GM21390 (cell line): ENCODE data around the gene CBARP.

Source experiments
- ATAC-seq: cut with Tn5 transposase; IDR thresholded peaks from one replicate; pipeline ENCODE4 v1.9.1; 2021; ENCODE audit not compliant: unreplicated experiment

Gene CBARP

DNA sequence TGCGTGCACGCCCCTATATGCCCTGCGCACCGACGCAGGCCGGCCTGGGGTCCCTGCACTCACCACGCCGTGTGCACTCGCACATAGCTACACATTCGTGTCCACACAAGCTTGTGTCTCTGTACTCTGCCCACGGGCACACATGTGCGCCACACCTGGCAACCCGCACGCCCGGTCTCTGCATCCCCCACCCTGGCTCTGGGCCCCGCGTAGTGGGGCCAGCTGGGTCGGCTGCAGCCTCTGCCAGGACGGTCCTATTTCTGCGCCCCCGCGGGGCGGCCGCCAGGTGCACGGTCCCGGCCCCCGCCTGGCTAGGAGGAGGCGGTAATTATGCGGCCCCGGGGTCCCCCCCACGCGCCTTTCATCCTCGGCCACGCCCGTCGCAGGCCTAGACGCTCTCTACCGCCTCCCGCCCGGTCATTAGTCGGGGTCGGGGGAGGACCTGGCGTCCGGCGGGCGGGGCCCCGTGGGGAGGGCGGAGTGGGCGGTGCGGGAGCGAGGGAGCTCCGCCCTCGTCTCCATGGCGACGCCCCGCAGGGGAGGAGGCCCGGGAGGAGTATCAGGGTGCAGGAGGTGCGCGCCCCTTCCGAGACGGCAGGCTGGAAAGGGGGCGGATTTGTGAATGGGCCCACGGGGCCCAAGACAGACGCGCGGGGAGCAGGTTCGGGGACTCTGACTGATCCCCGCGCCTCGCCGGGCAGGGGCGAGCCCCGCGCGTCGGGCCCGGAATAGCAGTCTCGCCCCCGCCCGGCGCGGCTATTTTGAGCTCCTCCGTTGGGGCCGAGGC, 28.5 kb upstream of the CBARP start:
- peak; percentile 24 for ATAC-seq

DNA sequence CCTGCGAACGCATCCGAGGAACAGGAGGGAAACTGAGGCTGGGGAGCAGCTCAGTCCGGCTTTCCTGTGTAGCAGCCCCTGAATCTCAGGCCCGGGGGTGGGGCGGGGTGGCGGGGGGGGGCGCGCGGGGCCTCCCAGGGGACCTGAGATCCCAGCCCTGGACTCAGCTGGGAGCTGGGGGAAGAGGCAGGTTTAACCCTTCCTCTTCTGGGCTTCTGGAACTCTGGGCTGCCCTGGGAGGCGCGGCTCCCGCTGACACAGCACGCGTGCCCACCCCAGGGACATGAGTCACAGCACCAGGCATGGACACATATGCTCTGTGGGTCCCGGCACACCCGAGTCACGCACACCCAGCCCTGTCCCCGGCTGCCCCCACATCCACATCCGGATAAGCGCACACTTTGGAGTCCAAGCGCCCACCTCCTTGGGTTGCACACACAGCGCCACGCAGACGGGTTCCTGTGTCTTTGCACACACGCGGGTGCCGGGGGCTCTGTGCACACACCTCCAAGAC, 27.9 kb upstream of the CBARP start:
- ATAC-seq, result no peak

DNA sequence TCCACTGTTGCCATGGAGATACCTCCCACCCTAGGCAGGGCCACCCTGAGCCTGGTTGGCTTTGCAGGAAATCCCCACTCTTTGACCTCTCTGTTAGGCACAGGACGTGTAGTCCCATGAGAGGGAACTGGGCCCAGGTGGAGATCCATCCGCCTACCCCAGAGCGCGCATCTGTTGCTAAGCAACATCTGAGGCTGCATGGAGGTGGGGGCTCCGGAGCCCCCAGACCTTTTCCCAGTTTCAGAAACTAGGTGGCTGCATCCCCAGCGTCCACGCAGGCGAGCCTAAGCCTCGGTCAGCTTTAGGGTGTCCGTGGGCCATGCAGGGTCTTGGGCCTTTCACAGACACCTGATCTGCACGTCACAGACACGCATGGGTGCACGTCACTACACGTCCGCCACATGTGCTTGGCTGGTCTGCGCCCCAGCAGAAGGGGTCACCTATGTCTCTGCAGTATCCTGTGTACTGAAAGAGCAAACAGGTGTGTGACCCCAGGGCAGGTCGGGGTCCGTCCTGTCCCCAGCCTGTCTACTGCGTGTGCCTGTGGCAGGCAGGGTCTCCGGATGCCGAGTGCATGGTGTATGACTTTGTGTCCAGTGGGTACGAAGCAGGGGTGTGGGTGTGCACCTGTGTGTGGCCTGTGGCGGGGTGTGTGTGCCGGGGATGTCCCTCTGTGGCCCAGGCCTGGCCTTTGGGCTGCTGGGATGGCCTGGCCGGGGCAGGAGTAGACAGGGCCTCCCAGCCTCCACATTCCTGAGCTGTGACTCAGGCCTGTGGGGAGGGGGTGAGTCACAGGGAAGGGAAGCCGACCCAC, 27.2 kb upstream of the CBARP start:
- no peak for ATAC-seq

DNA sequence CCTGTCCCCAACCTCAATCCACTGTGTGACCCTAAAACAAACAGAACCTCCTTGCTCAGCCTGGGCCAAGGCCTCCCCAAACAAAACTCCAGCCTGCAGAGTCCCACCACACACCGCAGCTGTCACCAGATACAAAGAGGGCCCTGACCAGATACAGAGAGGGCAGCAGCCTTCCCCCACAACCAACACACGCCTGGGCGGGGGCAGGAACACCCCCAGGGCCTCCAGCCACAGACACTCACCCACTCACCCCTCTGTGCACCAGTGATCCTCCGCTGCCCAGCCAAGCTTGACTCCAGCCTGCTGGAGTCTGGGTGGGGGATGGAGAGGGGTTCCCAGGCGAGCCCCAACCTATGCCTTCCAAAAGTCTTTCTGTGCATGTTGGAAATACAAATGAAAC, 25.4 kb upstream of the CBARP start:
- ATAC-seq, result no peak

DNA sequence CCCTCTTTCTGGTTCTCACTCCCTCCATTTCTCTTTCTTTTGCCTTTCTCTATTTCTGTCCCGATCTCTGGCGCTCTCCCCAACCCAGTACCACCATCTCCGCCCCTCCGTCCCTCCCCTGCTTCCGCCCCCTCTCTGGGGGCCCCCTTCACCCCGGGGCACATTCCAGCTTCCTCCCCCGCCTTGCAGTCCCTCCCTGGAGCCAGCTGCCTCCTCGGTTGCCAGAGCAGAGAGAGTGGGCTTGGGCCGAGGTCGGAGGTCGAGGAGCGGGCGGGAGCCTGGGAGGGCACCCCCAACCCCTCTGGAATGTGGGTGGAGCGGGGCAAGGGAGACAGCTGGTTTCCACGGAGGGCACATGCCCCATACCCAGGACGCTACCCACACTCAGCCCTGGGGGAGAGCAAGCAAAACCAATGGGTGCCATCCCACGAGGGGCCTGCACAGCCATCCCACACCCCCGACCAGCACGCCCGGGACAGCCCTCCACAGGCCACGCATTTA, 24.9 kb upstream of the CBARP start:
- no peak for ATAC-seq

DNA sequence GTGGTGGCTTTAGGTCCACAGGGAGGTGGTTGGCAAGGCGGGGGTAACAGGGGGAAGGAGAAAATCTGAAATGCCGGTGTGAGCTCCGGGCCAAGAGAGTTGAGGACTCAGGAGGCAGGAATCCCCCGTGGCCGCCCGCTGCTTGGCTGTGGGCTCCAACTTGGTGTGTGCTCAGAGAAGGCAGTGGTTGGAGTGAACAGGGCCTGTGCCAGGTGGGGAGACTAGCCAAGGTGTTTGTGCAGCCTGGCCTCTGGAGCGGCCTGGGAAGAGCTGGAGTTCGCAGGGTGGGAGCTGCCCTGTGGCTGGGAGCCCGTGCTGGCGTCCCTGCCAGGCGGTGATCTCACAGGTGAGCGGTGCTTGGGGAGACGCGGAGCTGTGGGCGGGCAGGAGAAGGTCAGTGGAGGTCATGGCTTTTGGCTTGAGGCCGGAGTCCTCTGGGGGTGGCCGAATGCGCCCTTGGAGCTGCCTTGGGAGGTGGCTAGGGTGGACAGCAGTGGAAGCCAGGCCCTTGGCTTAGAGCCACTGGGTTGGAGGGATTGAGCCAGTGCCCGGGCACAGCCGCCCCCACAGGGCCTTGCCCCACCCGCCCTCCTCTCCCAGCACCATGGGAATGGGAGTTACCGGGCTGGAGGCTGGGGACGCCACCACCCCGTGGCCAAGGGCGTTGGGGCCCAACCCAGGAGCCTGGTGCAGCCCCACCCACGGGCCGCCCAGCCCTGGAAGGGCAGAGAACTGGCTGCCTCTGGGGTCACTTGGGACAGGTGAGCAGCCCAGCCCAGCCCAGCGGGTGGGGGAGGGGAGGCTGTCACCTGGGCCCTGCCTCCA, 24.2 kb upstream of the CBARP start:
- no peak for ATAC-seq

DNA sequence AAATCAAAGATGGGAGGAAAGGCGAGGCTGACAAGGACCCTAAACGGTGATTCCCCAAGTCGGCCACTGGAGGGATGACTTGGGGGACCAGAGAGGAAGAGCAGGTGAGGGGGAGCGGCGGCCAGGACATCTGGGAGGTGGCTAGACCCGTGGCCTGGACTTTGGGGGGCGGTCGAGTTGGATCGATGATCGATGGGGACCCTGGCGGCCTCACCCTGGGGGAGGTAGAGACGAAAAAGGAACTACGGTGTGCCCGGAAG, 23.7 kb upstream of the CBARP start:
- ATAC-seq, result no peak

DNA sequence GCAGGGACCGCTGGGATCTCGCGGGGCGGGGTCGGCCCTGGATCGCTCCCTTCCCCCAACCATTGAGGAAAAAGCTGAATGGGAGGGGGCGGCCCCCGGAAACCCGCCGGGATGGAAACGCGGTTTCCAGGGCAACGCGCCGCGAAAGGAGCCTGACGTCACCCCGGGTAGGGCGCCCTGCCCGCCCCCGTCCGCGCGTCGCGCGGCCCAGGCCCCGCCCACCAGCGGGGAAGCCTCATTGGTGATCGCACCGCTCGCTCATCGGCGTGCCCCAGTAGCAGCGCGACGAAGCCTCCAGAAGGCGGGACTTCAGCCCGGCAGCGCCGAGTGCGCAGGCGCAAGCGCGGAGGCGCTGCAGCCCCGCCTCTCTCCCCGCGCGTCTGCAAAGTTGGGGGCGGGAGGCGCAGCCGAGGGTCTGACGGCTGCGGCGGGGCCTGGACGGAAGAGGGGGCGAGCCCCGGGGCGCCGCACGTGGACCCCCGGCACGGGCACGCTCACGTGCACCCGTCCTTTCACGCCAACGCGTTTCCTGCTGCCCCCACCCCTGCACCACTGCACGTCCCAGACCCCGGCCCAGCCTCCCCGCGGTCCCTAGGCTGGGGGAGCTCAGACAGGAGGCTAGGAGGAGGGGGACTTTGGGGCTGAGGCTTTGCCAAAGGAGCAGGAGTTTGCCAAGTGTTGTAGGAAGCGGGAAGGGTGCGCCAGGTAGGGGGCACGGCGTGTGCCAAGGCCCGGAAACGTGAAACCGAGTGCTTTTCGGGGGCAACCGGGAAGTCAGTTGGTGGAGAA, 23.1 kb upstream of the CBARP start:
- ATAC-seq, result peak; percentile 48

DNA sequence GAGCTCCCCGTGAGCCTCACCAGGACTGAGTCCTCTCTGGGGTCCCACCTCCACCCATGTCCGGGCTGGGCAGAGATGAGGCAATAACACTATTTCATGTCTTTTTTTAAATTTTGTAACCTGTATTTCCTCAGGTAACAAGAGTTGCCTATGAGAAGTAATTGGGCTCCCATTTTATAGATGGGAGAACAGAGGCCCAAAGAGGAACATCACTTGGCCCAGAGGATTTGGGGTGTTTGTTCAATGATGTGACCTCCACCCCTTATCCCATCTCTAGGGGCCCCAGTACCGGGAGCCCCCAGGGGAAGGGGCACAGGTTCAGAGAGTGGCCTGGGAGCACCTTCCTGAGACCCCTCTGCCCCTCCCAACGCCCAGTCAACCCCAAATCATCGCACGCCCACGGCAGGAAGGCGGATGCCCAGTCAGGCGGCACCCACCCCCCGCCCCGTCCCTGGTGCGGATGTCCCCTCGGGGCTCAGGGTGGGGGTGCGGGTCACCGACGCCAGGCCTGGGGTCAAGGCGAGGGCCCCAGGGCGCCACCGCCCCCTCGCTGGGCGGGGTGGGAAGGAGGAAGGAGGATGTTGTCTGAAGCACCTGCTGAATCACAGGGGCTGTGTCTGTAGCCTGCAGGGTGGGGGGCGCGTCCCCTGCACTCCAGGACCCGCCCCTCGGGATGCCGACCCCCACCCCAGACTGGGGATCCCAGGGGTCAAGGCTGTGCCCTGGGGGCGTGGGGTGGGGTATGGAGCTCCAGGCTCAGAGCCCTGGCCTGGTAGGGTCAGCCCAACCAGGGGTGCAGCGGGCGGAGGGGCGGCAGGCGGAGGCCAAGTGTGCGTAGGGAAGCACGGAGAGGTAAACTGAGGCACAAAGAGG, 22.3 kb upstream of the CBARP start:
- peak; percentile 1 for ATAC-seq

DNA sequence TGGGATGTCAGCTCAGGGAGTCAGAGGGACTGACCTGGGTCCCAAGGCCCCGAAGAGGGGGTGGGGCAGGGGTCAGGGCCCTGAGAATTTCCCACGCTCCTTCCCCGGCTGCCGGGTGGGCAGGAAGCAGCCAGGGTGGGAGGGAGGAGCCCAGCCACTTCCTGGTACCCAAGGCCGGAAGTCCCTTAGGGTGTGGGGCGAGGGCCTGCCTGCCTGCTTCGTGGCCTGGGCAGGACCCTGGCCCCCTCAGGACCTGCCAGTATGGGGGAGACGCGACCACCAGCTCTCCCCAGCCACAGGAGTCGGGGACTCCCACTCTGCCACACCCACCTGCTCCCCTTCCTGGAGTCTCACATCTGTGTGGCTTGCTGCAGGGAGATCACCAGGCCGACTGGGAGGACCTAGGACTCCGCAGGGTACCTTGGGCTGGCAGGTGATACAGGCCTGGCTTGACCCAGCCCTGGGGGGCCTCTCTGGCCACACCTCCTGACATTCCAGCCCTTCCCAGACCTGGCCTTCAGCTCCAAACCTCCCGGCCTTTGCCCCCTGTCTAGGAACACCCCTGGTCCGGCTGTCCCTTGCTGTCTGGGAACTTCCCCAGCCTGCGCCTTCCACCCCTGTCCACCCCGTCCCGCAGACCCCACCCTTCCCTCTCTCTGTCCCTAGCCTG, 21.5 kb upstream of the CBARP start:
- ATAC-seq, result no peak

DNA sequence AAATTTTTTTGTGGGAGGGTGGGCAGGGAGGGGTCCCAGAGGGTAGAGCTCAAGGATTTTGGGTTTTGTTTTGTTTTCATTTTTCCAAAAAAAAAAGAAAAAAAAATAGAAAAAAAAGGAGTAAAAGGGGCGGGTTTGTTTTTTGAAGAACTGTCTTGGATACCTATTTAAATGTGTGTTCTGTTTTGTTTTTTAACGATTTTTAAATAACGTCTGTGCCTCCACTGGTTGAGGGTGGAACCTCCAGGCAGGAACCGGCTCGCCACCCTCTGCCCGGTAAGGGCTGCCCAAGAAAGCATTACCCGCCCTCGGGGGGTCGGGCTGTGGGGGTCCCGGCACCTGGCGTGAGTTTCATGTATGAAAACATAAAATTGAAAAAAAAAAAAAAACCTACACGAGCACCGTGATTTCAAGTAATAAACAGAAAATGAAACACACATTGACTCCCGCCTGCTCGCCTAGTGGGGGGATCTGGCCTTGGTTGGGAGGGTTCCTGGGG, 21.0 kb upstream of the CBARP start:
- no peak for ATAC-seq

DNA sequence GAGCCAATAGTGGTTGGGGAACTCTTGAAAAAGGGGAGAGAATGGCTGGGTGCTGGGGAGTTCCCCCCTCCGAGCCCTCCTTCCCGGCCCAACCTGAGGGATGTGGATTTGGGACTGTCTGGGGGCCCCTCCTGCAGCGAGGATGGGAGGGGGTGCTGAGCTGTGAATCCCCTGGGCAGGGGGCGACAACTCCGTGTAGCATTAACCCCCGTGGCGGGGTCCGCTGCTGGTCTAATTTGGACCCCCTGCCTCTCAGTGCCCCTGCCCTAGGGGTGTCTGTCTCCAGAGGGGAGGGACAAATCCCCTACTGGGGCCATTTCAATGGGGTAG, 20.3 kb upstream of the CBARP start:
- ATAC-seq, result no peak

DNA sequence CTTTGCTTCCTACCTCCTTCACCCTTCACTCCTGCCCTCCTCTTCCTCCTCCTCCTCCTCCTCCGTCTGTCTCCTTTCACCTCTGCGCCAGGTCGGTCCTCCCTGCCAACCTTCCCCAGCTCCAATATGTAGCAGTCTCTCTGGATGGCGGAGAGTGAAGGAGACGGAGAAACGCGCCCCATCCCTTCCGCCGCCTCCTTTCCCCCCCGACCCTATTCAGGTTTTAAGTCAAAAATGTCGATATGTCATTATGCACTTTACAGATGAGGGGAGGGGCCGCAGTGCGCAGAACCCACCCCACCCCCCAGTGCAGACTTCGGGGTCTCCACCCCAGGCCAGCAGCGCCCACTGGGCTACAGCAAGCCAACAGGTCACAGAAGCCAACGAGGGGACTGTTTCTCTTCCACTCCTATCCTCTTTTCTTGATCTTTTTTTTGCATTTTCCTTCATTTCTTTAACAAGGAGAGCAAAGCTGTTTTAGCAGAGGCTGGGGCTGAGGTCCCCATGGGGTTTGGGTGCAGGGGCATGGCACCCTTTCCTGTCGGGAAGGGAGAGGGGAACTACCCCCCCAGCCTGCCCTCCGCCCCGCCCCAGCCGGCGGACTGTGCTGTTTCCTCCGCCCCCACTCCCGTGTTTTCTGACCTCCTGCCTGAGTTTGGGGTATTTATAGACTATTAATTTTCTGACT, 19.8 kb upstream of the CBARP start:
- no peak for ATAC-seq

DNA sequence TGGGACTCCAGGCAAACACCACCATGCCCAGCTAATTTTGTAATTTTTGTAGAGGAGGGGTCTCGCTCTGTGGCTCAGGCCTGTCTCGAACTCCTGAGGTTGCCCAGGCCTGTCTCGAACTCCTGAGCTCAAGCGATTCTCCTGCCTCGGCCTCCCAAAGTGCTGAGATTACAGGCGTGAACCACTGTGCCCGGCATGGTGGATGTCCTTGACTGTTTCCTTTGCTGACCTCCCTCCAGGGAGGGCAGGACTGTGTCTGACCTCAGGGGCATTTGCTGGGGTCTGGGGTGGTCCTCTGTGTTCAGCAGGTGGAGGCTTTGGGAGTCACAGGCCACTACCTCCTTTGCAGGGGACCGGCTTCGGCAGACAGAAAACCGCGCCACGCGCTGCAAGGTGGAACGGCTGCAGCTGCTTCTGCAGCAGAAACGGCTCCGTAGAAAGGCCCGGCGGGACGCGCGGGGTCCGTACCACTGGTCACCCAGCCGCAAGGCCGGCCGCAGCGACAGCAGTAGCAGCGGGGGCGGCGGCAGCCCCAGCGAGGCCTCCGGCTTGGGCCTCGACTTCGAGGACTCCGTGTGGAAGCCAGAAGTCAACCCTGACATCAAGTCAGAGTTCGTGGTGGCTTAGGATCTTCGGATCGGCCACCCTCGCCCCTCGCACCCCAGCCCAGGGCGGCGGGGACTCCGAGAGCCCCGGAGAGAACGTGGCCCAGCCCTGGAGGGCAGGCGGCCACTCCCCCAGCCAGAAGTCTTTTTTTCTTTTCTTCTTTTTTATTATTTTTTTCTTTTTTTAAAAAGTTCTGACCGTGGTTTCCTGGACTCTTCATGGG, 19.1 kb upstream of the CBARP start:
- no peak for ATAC-seq

DNA sequence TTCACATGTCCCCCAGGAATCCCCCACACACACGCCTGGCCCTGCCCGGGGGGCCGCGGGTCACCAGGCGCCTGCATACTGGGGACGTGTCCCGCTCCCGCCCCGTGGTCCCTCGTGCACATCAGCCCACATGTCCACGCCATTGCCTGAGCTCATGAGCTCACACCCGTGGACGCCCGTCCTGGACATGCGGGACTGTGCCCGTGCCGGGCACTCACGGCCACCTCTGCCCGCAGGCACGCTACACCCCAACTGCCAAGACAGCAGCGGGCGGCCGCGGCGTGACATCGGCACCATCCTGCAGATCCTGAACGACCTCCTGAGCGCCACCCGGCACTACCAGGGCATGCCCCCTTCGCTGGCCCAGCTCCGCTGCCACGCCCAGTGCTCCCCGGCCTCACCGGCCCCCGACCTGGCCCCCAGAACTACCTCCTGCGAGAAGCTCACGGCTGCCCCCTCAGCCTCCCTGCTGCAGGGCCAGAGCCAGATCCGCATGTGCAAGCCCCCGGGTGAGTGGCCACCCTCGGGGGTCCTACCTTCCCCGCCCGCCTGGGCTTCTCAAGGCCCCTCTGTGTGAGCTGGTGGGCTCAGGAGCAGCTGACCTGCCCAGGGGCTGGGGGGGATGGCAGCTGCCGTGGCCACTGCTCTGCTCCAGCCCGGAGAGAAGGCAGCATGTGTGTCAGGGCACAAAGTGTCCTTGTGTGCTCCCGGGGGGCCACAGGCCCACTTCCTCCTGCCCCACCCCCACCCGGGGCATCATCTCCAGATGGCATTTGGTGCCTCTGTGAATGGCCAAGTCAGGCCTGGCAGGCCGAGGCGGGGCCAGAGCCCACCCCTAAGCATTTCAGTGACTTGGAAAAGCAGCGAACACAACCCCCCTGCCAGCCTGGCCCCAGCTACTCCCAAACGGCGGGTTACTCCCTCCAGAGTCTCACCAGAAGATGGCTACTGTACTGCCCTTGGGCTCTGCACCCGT, 17.7 kb upstream of the CBARP start:
- ATAC-seq, result no peak

DNA sequence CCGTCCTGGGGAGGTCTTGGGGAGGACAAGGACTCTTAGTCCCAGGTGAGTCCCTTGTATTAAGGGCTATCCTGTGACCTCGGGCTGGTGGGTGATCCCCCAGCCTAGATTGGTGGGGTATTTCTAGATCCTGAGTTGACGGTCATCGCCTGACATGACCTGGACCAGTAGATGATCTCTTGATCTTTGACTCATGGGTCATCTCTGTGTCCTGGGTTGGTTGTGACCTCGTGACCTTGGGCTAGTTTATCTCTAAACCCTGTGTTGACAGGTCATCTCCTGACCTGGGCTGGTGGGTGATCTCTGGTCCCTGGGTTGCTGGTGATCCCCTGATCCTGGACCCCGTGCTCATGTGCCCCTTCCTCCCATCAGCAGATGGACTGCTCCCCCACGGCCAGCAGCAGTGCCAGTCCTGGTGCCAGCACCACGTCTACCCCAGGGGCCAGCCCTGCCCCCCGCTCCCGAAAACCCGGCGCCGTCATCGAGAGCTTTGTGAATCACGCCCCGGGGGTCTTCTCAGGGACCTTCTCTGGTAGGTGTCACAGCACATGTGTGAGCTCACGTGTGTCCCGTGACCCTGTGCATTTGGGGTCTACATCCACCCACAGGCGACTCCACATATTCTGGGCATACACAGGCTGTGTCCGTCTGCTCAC, 16.9 kb upstream of the CBARP start:
- no peak for ATAC-seq
